ENCODE measurements around the gene BSN. TPM values are rescaled to one million over a fixed set of nuclear protein-coding genes. Genes with fewer than 3 reads are reported as not detected.

The BSN gene
- total and polyA plus RNA-seq, 2 of the 4 experiments (the other 2 are of a cell fraction) = under 0.01 to 0.03 TPM

- in situ Hi-C loops (cut with MboI; ENCODE audit: low sequenced_read_pairs) = no loop called here
- CTCF ChIA-PET = no interaction called here
- no TSS peak for BruUV-seq (replicated peaks)
Observed at GRCh38 chr3:49641292-49641691, 87.0 kb downstream of the BSN start.

More at GRCh38 chr3:49641292-49641691, 87.0 kb downstream of the BSN start:
- Histone ChIP-seq H2AK9ac (replicated peaks; ENCODE audit: low read depth, low read length, poor library complexity) (no peak overlapping the region), H3K79me1 (ENCODE audit: low read depth in 1 of 2, low read length in 2 of 2) (no peaks in the 10 kb centered on the region), H3K18ac (ENCODE audit: low read depth, low read length) (no peak overlapping the region), H2BK20ac (ENCODE audit: low read depth, low read length) (no peak overlapping the region), H3K23ac (ENCODE audit: low read depth, low read length) (no peak overlapping the region), H3K9me1 (ENCODE audit: insufficient read depth, low read length) (no peaks in the 10 kb centered on the region), H4K8ac (ENCODE audit: low read depth in 2 of 2, low read length in 2 of 2) (no peak overlapping the region), H3K4me3 (ENCODE audit: insufficient read depth, low read depth, low read length) (no peak overlapping the region), H2AK5ac (ENCODE audit: low read depth, low read length) (no peak overlapping the region), H4K91ac (ENCODE audit: insufficient read depth, low read depth, low read length) (no peak overlapping the region), H3K27ac (ENCODE audit: insufficient read depth, low read length) (no peak overlapping the region), H3K4ac (ENCODE audit: low read depth, low read length) (no peak overlapping the region), H4K20me1 (ENCODE audit: insufficient read depth, low read length) (no peaks in the 10 kb centered on the region), H2BK120ac (ENCODE audit: low read depth, low read length) (no peak overlapping the region), H3K36me3 (ENCODE audit: control insufficient read depth, insufficient read depth, low read length) (no peaks in the 10 kb centered on the region), H3K4me2 (ENCODE audit: low read depth, low read length) (no peak overlapping the region), H2AFZ (replicated peaks; ENCODE audit: low read length, poor library complexity) (no peak overlapping the region), H3K4me1 (ENCODE audit: control insufficient read depth, insufficient read depth, low read length) (peaks cover 3% of the 10 kb centered on the region; the same call in 1 of the 2 replicates), H3K56ac (ENCODE audit: extremely low read depth, insufficient read depth, low read length) (no peak overlapping the region), H3K9ac (ENCODE audit: low read depth, low read length) (no peak overlapping the region), H3K14ac (replicated peaks; ENCODE audit: low read depth, low read length) (no peak overlapping the region), H3K9me3 (ENCODE audit: control insufficient read depth, insufficient read depth, low read length) (no peaks in the 10 kb centered on the region), H2BK5ac (ENCODE audit: low read depth, low read length, poor library complexity, severe bottlenecking) (no peak overlapping the region), H4K5ac (ENCODE audit: low read depth, low read length) (no peak overlapping the region), H3K27me3 (ENCODE audit: control insufficient read depth, insufficient read depth, low read length) (peaks cover 41% of the 10 kb centered on the region), H2BK15ac (ENCODE audit: low read depth, low read length) (no peak overlapping the region)
- dilution Hi-C loops (cut with HindIII; ENCODE audit: low sequenced_read_pairs, unreplicated experiment) (no loop called here), intact Hi-C loops (cut with micrococcal nuclease) (no loop called here)
- POLR2A ChIA-PET (ENCODE audit: unreplicated experiment) = no interaction called here
- TF ChIP-seq RFX5 (IDR thresholded peaks at IDR 0.05; ENCODE audit: low read depth, low read length) = no peak
- TF ChIP-seq MAFK (IDR thresholded peaks at IDR 0.05; ENCODE audit: low read depth, low read length) = no peak
- TF ChIP-seq NFE2L2 (IDR thresholded peaks at IDR 0.05; ENCODE audit: low read depth, low read length) = no peak
- no peak for TF ChIP-seq RCOR1 (IDR thresholded peaks at IDR 0.05; ENCODE audit: insufficient replicate concordance, low read length)
- no peak for TF ChIP-seq USF2 (IDR thresholded peaks at IDR 0.05; ENCODE audit: low read depth, low read length)
- no peak for TF ChIP-seq CHD1 (IDR thresholded peaks at IDR 0.05; ENCODE audit: low read depth, low read length)
- TF ChIP-seq MAZ (IDR thresholded peaks at IDR 0.05; ENCODE audit: borderline replicate concordance, low read depth, low read length) = no peak
- no peak for TF ChIP-seq CEBPB (IDR thresholded peaks at IDR 0.05; ENCODE audit: low read depth, low read length)
- no peak for TF ChIP-seq ELK1 (IDR thresholded peaks at IDR 0.05; ENCODE audit: borderline replicate concordance, low read depth, low read length)
- no peak for TF ChIP-seq SMC3 (IDR thresholded peaks at IDR 0.05; ENCODE audit: low read depth, low read length)
- no peak for TF ChIP-seq MXI1 (IDR thresholded peaks at IDR 0.05; ENCODE audit: borderline replicate concordance, low read depth, low read length)
- TF ChIP-seq FOS (IDR thresholded peaks at IDR 0.05; ENCODE audit: low read depth, low read length) = no peak
- TF ChIP-seq BHLHE40 (IDR thresholded peaks at IDR 0.05; ENCODE audit: low read depth, low read length) = no peak
- TF ChIP-seq POLR2A (IDR thresholded peaks at IDR 0.05; ENCODE audit: low read depth, low read length) = no peak
- TF ChIP-seq RAD21 (IDR thresholded peaks at IDR 0.05; ENCODE audit: low read length) = no peak
- TF ChIP-seq CTCF (conservative IDR thresholded peaks at IDR 0.05; ENCODE audit: low read depth, low read length) = no peak
- WGBS, 2 experiments (ENCODE audit: extremely low coverage in 2 of 2, insufficient read length in 1 of 2) = no CpG with 5 or more reads among the region's 7 CpGs
- ATAC-seq (ENCODE audit: low read depth) (no peak), DNase-seq (no peak)

Measured in IMR-90 (cell line).